Stimulated activated CD4-positive, alpha-beta T cell treated with anti-CD3 and anti-CD28 coated beads, Interleukin-2, amount 100 ng/mL, for 4 hours (primary cell): ENCODE data around the gene INPP5E.

Source experiments
- DNase-seq: peaks from one replicate; pipeline ENCODE4 v3.0.0-alpha.2; 2020; ENCODE audit warnings: low read depth

Gene INPP5E

DNA sequence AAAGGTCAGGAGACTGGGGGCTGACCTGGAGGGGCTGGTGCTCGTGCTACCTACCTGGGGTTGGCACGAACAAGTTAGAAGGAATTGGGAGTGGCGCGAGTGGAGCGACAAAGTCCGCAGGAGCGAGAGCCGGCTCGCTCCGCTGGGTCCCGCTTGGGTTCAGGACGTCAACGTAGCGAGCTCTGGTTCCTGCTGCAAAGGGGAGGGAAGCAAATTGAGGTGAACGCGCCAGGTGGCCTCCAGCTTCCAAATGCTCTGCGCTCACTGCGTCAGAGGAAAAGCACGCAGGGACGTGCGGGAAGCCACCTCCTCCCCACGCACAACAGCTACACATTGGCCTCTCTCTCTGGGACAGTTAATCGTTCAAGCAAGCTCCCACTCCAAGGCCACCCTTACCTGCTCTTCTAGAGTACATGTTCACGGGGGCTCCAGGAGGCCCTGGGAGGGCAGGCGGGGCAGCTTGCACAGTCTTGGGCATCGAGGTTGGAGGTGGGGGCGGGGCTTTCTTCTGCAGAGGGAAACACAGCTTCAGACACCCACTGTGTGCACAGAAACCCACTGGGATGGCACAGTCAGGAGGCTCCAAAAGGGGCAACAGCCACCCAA, 7.6 kb upstream of the INPP5E start:
- no peak for DNase-seq

GRCh38 chr9:136445799-136446198, 6.2 kb upstream of the INPP5E start:
- DNase-seq = no peak

DNA sequence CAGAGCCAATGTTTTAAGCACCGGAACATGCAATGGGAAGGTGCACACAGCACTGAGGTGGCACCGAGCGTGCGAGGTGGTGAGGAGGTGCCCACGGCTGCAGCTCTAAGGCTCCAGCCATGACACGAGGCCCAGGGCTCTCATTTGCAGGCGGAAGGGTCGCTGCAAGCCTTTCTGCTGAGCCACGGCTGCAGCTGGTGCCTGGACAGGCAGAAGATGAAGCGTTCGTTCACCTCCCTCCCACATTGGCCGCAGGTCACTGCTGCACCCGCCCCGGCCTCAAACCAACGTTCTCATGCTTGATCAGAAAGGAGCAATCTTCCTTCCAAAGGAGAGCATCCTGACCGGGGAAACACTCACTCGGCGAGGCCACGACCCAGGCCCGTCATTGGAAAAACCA, 4.5 kb upstream of the INPP5E start:
- no peak for DNase-seq

DNA sequence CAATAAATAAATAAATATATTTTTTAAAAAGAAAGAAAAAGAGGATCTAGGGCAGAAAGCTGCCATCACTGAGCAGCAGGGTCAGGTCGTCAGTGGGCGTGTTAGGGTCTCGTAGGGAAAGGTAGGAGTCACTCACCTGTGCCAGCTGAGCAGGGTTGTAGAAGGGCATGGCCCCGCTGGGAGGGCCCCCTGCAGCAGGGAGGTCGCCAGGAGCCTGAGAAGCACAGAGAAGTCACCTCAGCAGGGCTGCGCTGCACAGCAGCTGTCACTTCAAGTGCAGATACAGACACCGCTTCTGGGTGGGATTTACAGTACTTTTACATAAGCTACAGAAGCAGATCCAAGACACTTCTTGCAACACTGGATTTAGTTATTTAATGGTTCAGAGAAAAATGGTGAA, 4.0 kb upstream of the INPP5E start:
- no peak for DNase-seq

DNA sequence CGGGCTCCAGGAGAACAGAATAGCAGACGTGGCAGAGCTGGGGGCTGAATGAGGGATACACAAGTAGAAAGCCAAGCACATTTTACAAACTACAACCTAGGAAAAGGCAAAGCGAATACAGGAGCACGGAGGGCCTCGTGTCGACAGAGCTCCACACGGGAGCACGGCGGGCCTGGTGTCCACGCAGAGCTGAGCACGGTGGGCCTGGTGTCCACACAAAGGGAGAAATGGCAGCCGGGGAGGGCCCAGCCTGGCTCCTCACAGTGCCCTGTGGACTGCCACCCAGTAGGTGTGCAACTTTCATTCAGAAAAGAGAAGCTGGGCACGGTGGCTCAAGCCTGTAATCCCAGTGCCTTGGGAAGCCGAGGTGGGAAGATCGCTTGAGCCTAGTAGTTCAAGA, 3.4 kb upstream of the INPP5E start:
- no peak for DNase-seq

DNA sequence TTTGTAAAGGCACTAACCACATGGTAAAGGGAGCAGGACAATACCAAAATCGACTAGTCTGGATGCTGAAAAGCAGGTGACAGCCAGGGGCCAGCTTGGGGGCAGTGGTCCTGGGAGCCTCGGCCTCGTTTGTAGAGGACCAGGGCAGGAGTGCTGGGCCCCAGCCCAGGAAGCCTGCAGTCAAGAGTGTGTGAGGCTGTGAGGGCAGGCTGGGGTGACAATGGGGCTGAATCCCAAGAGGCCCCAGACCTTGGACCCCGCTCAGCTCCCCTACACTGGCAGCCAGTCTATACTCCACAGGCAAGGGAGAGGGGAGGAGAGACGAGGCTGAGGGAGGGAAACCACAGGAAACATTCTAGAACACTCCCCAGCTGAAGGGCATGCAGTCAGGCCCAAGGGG, 2.6 kb upstream of the INPP5E start:
- DNase-seq = no peak

- DNase-seq = no peak
Measured at GRCh38 chr9:136441681-136442245, 2.1 kb upstream of the INPP5E start.

DNA sequence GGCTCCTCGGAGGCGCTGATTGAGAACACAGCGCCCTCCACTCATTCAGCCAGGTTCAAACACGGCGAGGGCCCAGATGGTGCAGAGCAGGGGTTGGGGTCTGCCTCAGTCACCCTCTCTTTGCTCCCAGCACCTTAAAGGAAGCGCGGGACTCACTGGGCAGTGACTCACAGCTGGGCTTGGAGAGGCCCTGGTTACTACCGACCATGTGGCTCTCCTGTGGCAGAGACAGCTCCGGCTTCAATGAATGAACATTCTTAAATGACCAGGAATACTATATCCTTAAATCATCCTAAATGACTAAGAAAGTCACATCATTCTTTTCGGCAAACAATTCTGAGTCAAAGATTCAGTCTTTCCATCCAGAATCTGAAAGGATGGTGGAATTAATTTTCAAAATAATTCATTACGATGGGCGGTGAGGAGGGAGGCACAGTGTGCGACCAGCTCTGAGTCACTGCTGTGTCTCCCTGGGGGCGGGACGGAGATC, 1.6 kb upstream of the INPP5E start:
- DNase-seq = no peak

- peak; percentile 52 for DNase-seq
Measured at GRCh38 chr9:136438548-136439480, 831 bp downstream of the INPP5E start.

- no peak for DNase-seq
Measured at GRCh38 chr9:136437839-136438547, 1.7 kb downstream of the INPP5E start.

- DNase-seq = no peak
Measured at GRCh38 chr9:136437430-136437829, 2.2 kb downstream of the INPP5E start.

GRCh38 chr9:136436055-136436634, 3.5 kb downstream of the INPP5E start:
- no peak for DNase-seq

DNA sequence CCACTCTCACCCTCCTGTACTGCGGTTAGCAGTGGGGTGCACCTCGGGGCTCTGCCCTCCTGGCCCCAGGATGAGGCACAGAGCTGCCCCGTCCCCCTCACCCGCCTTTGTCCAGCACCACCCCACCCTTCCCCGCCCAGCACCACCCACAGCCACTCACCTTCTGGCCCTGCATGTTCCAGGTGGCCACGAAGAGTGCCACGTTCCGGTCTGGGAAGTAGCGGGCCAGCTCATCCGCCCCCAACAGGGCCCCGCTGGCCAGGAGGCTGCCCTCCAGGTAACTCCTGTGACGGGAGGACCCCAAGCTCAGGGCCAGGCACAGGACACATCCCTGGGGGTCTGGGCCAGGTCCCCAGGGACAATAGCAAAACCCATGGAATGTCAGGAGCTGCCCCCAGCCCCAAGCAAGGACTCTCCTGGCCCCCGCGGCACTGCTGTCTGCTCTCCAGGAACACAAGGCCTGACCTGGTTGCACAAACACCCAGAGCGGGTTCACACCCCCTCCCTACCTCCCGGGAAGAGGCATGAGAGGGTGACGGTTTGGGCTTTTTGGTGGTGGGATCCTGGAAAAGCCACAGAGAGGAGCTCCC, 5.0 kb downstream of the INPP5E start:
- DNase-seq = no peak

DNA sequence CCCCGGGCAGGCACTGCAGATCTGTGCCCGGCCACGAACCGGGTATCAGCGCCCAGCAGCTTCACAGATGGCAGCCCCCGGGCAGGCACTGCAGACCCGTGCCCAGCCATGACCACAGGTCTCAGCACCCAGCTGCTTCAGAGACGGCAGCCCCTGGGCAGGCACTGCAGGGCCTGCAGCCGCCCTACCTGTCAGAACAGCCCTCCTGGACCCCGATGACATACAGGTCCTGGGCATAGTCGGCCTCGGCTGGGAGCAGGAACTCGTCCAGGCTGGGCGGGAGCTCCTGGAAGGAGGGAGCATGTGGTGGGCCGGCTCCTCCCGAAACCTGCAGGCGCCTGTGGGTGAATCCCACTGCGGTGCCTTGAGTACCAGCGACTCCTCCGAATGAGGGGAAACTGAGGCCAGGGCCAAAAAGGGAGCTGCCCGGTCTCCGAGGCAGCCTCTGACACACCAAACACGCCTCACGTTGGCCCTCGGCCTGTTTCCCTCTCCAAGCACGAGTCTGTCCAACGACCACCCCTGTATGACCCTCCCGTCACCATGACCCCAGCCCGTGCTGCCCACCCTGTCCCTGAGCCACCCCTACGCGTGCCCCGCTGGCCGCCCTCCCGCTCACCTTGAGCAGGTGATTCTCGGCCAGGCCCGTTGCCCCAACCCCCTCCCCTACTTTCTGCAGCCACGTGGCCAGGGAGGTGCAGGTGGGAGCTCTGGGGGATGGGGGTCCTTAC, 5.6 kb downstream of the INPP5E start:
- no peak for DNase-seq

DNA sequence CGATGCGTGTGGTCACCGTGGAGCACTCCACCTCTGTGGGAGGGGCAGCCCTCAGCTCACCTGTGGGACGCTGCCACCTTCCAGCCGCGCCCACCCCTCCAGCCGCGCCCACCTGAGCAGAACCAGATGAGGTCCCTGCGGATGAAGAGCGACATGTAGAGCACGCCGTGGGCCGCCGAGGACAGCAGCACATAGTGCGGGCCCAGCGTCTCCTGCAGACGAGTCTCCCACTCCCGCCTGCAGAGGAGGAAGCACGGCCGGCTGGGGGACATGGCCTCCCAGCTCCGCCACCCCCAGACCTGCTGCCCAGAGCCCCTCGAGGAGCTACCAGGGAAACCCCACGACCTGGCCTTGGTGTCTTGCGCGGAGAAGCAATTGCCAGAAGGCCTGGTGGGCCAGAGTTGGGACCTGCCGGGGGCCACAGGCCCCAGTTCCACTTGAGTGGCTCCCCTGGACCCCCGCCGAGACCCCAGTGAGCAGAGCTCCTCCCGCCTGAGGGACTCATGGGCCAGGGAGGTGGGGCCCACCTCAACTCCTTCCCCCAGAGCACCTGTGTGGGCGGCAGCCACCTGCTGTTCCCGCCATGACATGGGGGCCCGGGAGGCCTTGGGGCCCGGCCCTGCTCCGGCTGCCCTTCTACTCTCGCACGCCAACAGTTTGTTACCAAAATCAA, 6.5 kb downstream of the INPP5E start:
- DNase-seq = no peak

- no peak for DNase-seq
Measured at GRCh38 chr9:136432591-136432990, 7.1 kb downstream of the INPP5E start.

DNA sequence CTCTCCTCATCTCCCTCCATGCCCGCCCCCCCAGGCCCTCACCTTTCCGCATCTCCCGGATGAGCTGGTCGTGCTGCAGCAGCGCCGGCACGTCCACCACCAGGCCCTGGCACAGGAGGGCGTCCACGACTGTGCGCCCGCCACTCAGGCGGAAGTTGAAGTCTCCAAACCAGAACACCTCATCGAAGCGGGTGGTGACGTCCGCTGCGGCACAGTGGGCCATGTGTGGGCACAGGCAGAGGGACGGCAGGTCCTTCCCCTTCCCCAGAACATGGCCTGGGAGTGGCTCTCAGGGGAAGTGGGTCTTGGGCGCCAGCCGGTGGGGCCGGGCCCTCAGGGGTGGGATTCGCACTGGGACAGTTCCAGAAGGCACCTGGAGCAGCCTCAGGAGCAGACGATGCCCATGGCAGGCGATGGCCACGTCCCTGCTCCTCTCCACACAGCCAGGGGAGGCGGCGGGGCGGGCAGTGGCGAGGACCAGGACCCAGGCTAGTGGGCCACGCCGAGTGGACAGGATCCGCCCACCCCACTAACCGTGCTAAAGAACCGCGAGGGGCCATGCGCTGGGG, 7.8 kb downstream of the INPP5E start:
- DNase-seq = no peak

DNA sequence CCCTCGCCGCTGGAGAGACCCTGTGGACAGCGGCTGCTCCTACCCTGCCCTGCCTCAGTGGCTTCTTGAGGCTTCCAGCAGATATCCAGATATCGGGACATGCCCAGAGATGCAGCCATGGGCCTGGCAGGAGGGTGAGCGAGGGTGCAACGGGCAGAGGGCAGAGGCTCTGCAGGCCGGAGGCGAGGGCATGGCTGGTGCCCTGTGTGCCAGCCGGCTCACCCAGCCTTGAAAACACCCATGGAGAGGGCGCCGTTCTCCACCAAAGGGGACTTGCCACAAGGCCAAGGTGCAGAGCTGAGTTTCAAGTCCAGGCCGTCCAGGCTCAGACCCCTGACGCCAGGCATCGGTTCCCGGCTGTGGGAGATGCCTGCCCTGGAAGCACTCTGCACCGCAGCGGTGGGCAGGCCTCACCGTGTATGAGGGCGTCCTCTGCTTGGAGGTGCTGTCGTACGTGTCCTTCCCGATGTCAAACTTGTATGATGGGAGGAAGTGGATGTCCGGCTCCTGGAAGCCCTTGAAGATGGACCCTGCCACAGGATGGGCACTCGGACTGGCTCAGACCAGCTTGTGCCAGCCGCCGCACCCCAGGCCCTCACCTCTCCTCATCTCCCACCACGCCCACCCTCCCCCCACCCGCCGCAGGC, 8.9 kb downstream of the INPP5E start:
- DNase-seq = no peak

GRCh38 chr9:136429683-136430491, 9.8 kb downstream of the INPP5E start:
- no peak for DNase-seq
